Hematopoietic multipotent progenitor cell treated with erythropoietin and hydrocortisone succinate and interleukin-3 and kit ligand, for 15 days (in vitro differentiated cells): ENCODE data around the gene EFCAB3.
"Not testable (repeated sequence)": the region's sequence is repeated elsewhere in the genome, so short reads cannot be mapped to it uniquely, and the experiment has no call there.

Source experiments
- DNase-seq: peaks from one replicate; pipeline ENCODE4 v3.0.0-alpha.2; 2015; ENCODE audit warnings: low spot score

The EFCAB3 gene

GRCh38 chr17:62465271-62465670 is 84.9 kb downstream of the EFCAB3 start:
- DNase-seq: not testable (repeated sequence)
